ENCODE measurements around the gene KLRC4.
"Not testable (repeated sequence)": the region's sequence is repeated elsewhere in the genome, so short reads cannot be mapped to it uniquely, and the experiment has no call there.

Gene KLRC4

GRCh38 chr12:10369557-10370415, 39.8 kb downstream of the KLRC4 start:
- Mint-ChIP-seq H3K4me1 (ENCODE audit: low read depth) (peaks cover 10% of the 10 kb centered on the region), H3K36me3 (ENCODE audit: low read depth) (no peaks in the 10 kb centered on the region), H3K27me3 (ENCODE audit: low read depth) (peaks cover 16% of the 10 kb centered on the region), H3K27ac (no peak overlapping the region), H3K9me3 (peaks cover 4% of the 10 kb centered on the region), H3K4me3 (no peak overlapping the region)
- DNase-seq (ENCODE audit: low spot score) = no peak

GRCh38 chr12:10368206-10369171, 41.1 kb downstream of the KLRC4 start:
- H3K4me1 Mint-ChIP-seq (ENCODE audit: low read depth) = peaks cover 9% of the 10 kb centered on the region
- H3K36me3 Mint-ChIP-seq (ENCODE audit: low read depth) = no peaks in the 10 kb centered on the region
- peaks cover 4% of the 10 kb centered on the region for H3K9me3 Mint-ChIP-seq
- DNase-seq (ENCODE audit: low spot score) = no peak
- H3K27me3 Mint-ChIP-seq (ENCODE audit: low read depth) = peaks cover 11% of the 10 kb centered on the region
- no peak overlapping the region for H3K4me3 Mint-ChIP-seq
- no peak overlapping the region for H3K27ac Mint-ChIP-seq

- not testable (repeated sequence) for H3K36me3 Mint-ChIP-seq (ENCODE audit: low read depth); H3K4me3 Mint-ChIP-seq
Measured at GRCh38 chr12:10367714-10368113, 41.8 kb downstream of the KLRC4 start.

GRCh38 chr12:10366875-10367274, 42.7 kb downstream of the KLRC4 start:
- peaks cover 6% of the 10 kb centered on the region for H3K27me3 Mint-ChIP-seq (ENCODE audit: low read depth)
- H3K4me1 Mint-ChIP-seq (ENCODE audit: low read depth) = peaks cover 2% of the 10 kb centered on the region
- no peak overlapping the region for H3K27ac Mint-ChIP-seq
- peaks cover 4% of the 10 kb centered on the region for H3K9me3 Mint-ChIP-seq
- H3K36me3 Mint-ChIP-seq (ENCODE audit: low read depth) = no peaks in the 10 kb centered on the region
- H3K4me3 Mint-ChIP-seq = no peak overlapping the region
- DNase-seq (ENCODE audit: low spot score) = no peak

More at GRCh38 chr12:10367714-10368113, 41.8 kb downstream of the KLRC4 start:
- DNase-seq (ENCODE audit: low spot score); H3K9me3 Mint-ChIP-seq; H3K27ac Mint-ChIP-seq; H3K27me3 Mint-ChIP-seq (ENCODE audit: low read depth); H3K4me1 Mint-ChIP-seq (ENCODE audit: low read depth): not testable (repeated sequence)

GRCh38 chr12:10365696-10366405, 43.7 kb downstream of the KLRC4 start:
- Mint-ChIP-seq H3K4me1 (ENCODE audit: low read depth) (peaks cover 4% of the 10 kb centered on the region), H3K4me3 (no peak overlapping the region), H3K27ac (no peak overlapping the region), H3K27me3 (ENCODE audit: low read depth) (peaks cover 9% of the 10 kb centered on the region), H3K36me3 (ENCODE audit: low read depth) (no peaks in the 10 kb centered on the region), H3K9me3 (peaks cover 4% of the 10 kb centered on the region)
- DNase-seq (ENCODE audit: low spot score) = no peak

- Mint-ChIP-seq H3K27me3 (ENCODE audit: low read depth) (peaks cover 11% of the 10 kb centered on the region), H3K27ac (no peak overlapping the region), H3K4me3 (no peak overlapping the region), H3K36me3 (ENCODE audit: low read depth) (no peaks in the 10 kb centered on the region), H3K9me3 (peaks cover 4% of the 10 kb centered on the region), H3K4me1 (ENCODE audit: low read depth) (peaks cover 4% of the 10 kb centered on the region)
- peak; percentile 42 for DNase-seq (ENCODE audit: low spot score)
Measured at GRCh38 chr12:10364815-10365622, 44.5 kb downstream of the KLRC4 start.

- Mint-ChIP-seq H3K36me3 (ENCODE audit: low read depth) (no peaks in the 10 kb centered on the region), H3K4me1 (ENCODE audit: low read depth) (peaks cover 4% of the 10 kb centered on the region), H3K27me3 (ENCODE audit: low read depth) (peaks cover 11% of the 10 kb centered on the region), H3K9me3 (peaks cover 4% of the 10 kb centered on the region), H3K27ac (no peak overlapping the region), H3K4me3 (no peak overlapping the region)
- peak; percentile 30 for DNase-seq (ENCODE audit: low spot score)
Measured at GRCh38 chr12:10363914-10364814, 45.4 kb downstream of the KLRC4 start.

GRCh38 chr12:10363658-10363913, 46.0 kb downstream of the KLRC4 start:
- DNase-seq (ENCODE audit: low spot score) = no peak
- peaks cover 4% of the 10 kb centered on the region for H3K9me3 Mint-ChIP-seq
- peaks cover 2% of the 10 kb centered on the region for H3K4me1 Mint-ChIP-seq (ENCODE audit: low read depth)
- no peak overlapping the region for H3K27ac Mint-ChIP-seq
- no peaks in the 10 kb centered on the region for H3K36me3 Mint-ChIP-seq (ENCODE audit: low read depth)
- peaks cover 13% of the 10 kb centered on the region for H3K27me3 Mint-ChIP-seq (ENCODE audit: low read depth)
- no peak overlapping the region for H3K4me3 Mint-ChIP-seq

GRCh38 chr12:10362828-10363657, 46.5 kb downstream of the KLRC4 start:
- no peak for DNase-seq (ENCODE audit: low spot score)
- Mint-ChIP-seq H3K4me3 (no peak overlapping the region), H3K9me3 (peaks cover 2% of the 10 kb centered on the region), H3K27me3 (ENCODE audit: low read depth) (peaks cover 9% of the 10 kb centered on the region), H3K36me3 (ENCODE audit: low read depth) (no peaks in the 10 kb centered on the region), H3K4me1 (ENCODE audit: low read depth) (peaks cover 2% of the 10 kb centered on the region), H3K27ac (no peak overlapping the region)

GRCh38 chr12:10362325-10362724, 47.2 kb downstream of the KLRC4 start:
- no peaks in the 10 kb centered on the region for H3K9me3 Mint-ChIP-seq
- H3K4me1 Mint-ChIP-seq (ENCODE audit: low read depth) = peaks cover 2% of the 10 kb centered on the region
- DNase-seq (ENCODE audit: low spot score) = no peak
- no peak overlapping the region for H3K27ac Mint-ChIP-seq
- H3K27me3 Mint-ChIP-seq (ENCODE audit: low read depth) = peaks cover 11% of the 10 kb centered on the region
- H3K36me3 Mint-ChIP-seq (ENCODE audit: low read depth) = no peaks in the 10 kb centered on the region
- H3K4me3 Mint-ChIP-seq = no peak overlapping the region

GRCh38 chr12:10361622-10362021, 47.9 kb downstream of the KLRC4 start:
- H3K9me3 Mint-ChIP-seq = no peaks in the 10 kb centered on the region
- H3K36me3 Mint-ChIP-seq (ENCODE audit: low read depth) = no peaks in the 10 kb centered on the region
- no peak overlapping the region for H3K4me3 Mint-ChIP-seq
- H3K4me1 Mint-ChIP-seq (ENCODE audit: low read depth) = peaks cover 2% of the 10 kb centered on the region
- no peak for DNase-seq (ENCODE audit: low spot score)
- H3K27me3 Mint-ChIP-seq (ENCODE audit: low read depth) = peaks cover 11% of the 10 kb centered on the region
- no peak overlapping the region for H3K27ac Mint-ChIP-seq

- Mint-ChIP-seq H3K27ac (no peak overlapping the region), H3K27me3 (ENCODE audit: low read depth) (peaks cover 12% of the 10 kb centered on the region), H3K9me3 (no peaks in the 10 kb centered on the region), H3K4me3 (no peak overlapping the region), H3K4me1 (ENCODE audit: low read depth) (peaks cover 2% of the 10 kb centered on the region), H3K36me3 (ENCODE audit: low read depth) (no peaks in the 10 kb centered on the region)
- no peak for DNase-seq (ENCODE audit: low spot score)
Measured at GRCh38 chr12:10361084-10361483, 48.5 kb downstream of the KLRC4 start.

Data from T-helper 2 cell treated with Interferon-gamma antibody and Interleukin-4, amounts not matched to agents 5 μg/mL and 100 μg/mL, for 36 hours (primary cell).